C4-2B (cell line): ENCODE results near the gene NME9.

Experiments
- CTCF ChIP-seq: fragments of 450-650 bp; conservative IDR thresholded peaks from 2 replicates; pipeline ENCODE4 v1.5.1; 2017; ENCODE audit warnings: mild to moderate bottlenecking
- ZFX ChIP-seq: fragments of 450-650 bp; IDR thresholded peaks from 2 replicates; pipeline ENCODE4 v1.6.1; 2017

GRCh38 chr3:138260611-138261010, 69.0 kb downstream of the NME9 start:
- TF ChIP-seq CTCF: no peak
- TF ChIP-seq ZFX: no peak
